HG03432 (cell line): ENCODE measurements around the gene PARP4.
"Not testable (repeated sequence)": the region's sequence is repeated elsewhere in the genome, so short reads cannot be mapped to it uniquely, and the experiment has no call there.

Experiments used
- ATAC-seq: cut with Tn5 transposase; IDR thresholded peaks from one replicate; pipeline ENCODE4 v1.9.1; 2021; ENCODE audit warnings: mild to moderate bottlenecking, moderate library complexity; ENCODE audit not compliant: unreplicated experiment

PARP4 gene

DNA sequence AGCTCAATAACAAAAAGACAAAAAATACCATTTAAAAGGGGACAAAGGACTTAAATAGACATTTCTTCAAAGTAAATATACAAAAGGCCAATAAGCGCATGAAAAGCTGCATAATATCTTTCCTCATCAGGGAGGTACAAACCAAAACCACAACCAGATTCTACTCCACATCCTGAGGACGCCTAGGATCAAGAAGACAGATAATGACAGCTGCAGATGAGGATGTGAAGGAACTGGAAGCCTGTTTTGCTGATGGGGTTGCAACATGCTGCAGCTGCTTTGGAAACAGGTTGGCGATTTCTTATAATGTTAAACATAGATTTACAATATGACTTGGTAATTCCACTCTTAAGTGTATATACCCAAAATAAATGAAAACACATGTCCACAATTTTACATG lies 132.4 kb downstream of the PARP4 start:
- not testable (repeated sequence) for ATAC-seq

DNA sequence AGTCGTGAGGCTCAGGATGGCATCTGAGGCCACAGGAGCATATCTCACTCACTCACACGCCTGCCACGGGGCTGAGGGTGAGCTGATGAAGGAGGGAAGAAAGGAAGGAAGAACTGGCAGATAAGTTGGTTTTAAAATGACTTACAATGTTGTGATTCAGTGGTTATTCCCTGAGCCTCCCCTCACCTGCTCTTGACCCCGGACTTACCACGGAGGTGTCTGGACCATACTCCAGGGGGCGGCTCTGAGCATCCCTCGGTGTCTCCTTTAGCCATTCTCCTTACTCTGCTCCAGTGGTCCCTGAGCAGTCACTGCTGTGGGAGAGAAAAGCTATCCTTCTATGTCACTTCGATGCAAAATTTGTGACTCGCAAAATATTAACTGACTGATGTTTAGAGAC lies 141.3 kb downstream of the PARP4 start:
- ATAC-seq = not testable (repeated sequence)
